Small intestine (tissue), 16 donors: ENCODE measurements around the gene SLC3A2. TPM values are rescaled to one million over a fixed set of nuclear protein-coding genes. Genes with fewer than 3 reads are reported as not detected.

ENCODE experiments used
- DNase-seq, 2 donors: peaks; one replicate each; pipeline versions ENCODE4 v3.0.0 to v3.0.0-alpha.2; 2013
- FAIRE-seq: peaks from 2 replicates; lab custom pipeline; 2012; peaks lifted over from hg19 to GRCh38; lab: Jason Lieb, UNC
- H3K27ac ChIP-seq, 3 donors: one replicate each; pipeline ENCODE4 v1.5.1; 2013; ENCODE audit warnings: low read length in 2 of 3, mild to moderate bottlenecking in 2 of 3, control low read depth in 1 of 3, inconsistent platforms in 1 of 3, low read depth in 1 of 3, moderate library complexity in 1 of 3
- H3K27me3 ChIP-seq, 3 donors: one replicate each; pipeline ENCODE4 v1.6.1; 2013; ENCODE audit warnings: low read length in 3 of 3, inconsistent platforms in 1 of 3; ENCODE audit not compliant: control insufficient read depth in 3 of 3, insufficient read depth in 3 of 3
- H3K36me3 ChIP-seq, 3 donors: one replicate each; pipeline ENCODE4 v1.6.1; 2013; ENCODE audit warnings: low read length in 3 of 3, inconsistent platforms in 1 of 3, low read depth in 1 of 3, mild to moderate bottlenecking in 1 of 3, moderate library complexity in 1 of 3; ENCODE audit not compliant: control insufficient read depth in 3 of 3, insufficient read depth in 2 of 3
- H3K4me1 ChIP-seq, 3 donors: one replicate each; pipeline ENCODE4 v1.6.1; 2013; ENCODE audit warnings: low read length in 2 of 3, inconsistent platforms in 1 of 3, low read depth in 1 of 3, mild to moderate bottlenecking in 1 of 3, moderate library complexity in 1 of 3; ENCODE audit not compliant: control insufficient read depth in 3 of 3, insufficient read depth in 2 of 3
- H3K4me3 ChIP-seq, 3 donors: one replicate each; pipeline ENCODE4 v1.5.1; 2013; ENCODE audit warnings: low read length in 3 of 3, control low read depth in 1 of 3, inconsistent platforms in 1 of 3, low read depth in 1 of 3, mild to moderate bottlenecking in 1 of 3, moderate library complexity in 1 of 3
- H3K9me3 ChIP-seq, 2 donors: one replicate each; pipeline ENCODE4 v1.6.1; 2013; ENCODE audit warnings: low read depth in 1 of 2, low read length in 1 of 2; ENCODE audit not compliant: control insufficient read depth in 2 of 2, insufficient read depth in 1 of 2
- WGBS, 3 donors: extraction: QIAGEN DNeasy Blood & Tissue Kit; methylation state at CpG; one replicate each; pipeline ENCODE4 v1.1.7; 2013; 5-methylcytosine and 5-hydroxymethylcytosine counted together
- long read RNA-seq, 10 donors: transcript quantifications; one replicate each; lab custom pipeline, GENCODE V29; 2026
- polyA plus RNA-seq, 4 donors: library from polyadenylated mRNA; stranded (reverse) in 3 of 4; unstranded in 1 of 4; fragments of 200-250 nt in 3 of 4; fragments of 120-200 nt in 1 of 4; gene quantifications; one replicate each; pipeline versions ENCODE4 v1.2.1 to v1.2.3, GENCODE V29; 2013
- donor health status: healthy with polysubstance abuse.
- donor health status: control.
- donor health status: control.
- donor health status: Bipolar disorder and iron deficiency.
- donor health status: healthy.

SLC3A2 gene
- polyA plus RNA-seq, result 100 to 1,000 TPM; 124 to 200 (median 175) TPM
- long read RNA-seq, donor 1, transcript SLC3A2-203 (12 exons, 2,161 nt), result minor isoform, 5 of 99 reads
- long read RNA-seq, donor 1, transcript SLC3A2-208 (8 exons, 1,486 nt), result minor isoform, 22 of 99 reads
- long read RNA-seq, donor 1, transcript SLC3A2-201 (9 exons, 1,904 nt), result major isoform, 64 of 99 reads
- long read RNA-seq, donor 1, partial matches to known transcripts, result 5 of 99 reads
- long read RNA-seq, donor 1, other reads (novel, unspliced or antisense), result 0 of 99 reads
- long read RNA-seq, donor 2, transcript SLC3A2-201 (9 exons, 1,904 nt), result major isoform, 21 of 38 reads
- long read RNA-seq, donor 2, transcript SLC3A2-208 (8 exons, 1,486 nt), result minor isoform, 6 of 38 reads
- long read RNA-seq, donor 2, partial matches to known transcripts, result 9 of 38 reads
- long read RNA-seq, donor 2, other reads (novel, unspliced or antisense), result 0 of 38 reads
- long read RNA-seq, donor 3, transcript SLC3A2-201 (9 exons, 1,904 nt), result major isoform, 23 of 44 reads
- long read RNA-seq, donor 3, transcript SLC3A2-208 (8 exons, 1,486 nt), result minor isoform, 11 of 44 reads
- long read RNA-seq, donor 3, partial matches to known transcripts, result 5 of 44 reads
- long read RNA-seq, donor 3, other reads (novel, unspliced or antisense), result 0 of 44 reads
- long read RNA-seq, donor 4, result 0 reads
- long read RNA-seq, donor 5, transcript SLC3A2-201 (9 exons, 1,904 nt), result major isoform, 8 of 17 reads
- long read RNA-seq, donor 5, transcript SLC3A2-208 (8 exons, 1,486 nt), result minor isoform, 6 of 17 reads
- long read RNA-seq, donor 5, partial matches to known transcripts, result 0 of 17 reads
- long read RNA-seq, donor 5, other reads (novel, unspliced or antisense), result 0 of 17 reads
- long read RNA-seq, donor 6, transcript SLC3A2-201 (9 exons, 1,904 nt), result major isoform, 32 of 59 reads
- long read RNA-seq, donor 6, transcript SLC3A2-208 (8 exons, 1,486 nt), result minor isoform, 10 of 59 reads
- long read RNA-seq, donor 6, partial matches to known transcripts, result 14 of 59 reads
- long read RNA-seq, donor 6, other reads (novel, unspliced or antisense), result 0 of 59 reads
- long read RNA-seq, donor 7, result 0 reads
- long read RNA-seq, donor 8, partial matches to known transcripts, result 0 of 2 reads
- long read RNA-seq, donor 8, other reads (novel, unspliced or antisense), result 0 of 2 reads
- long read RNA-seq, donor 9, transcript SLC3A2-201 (9 exons, 1,904 nt), result major isoform, 8 of 9 reads
- long read RNA-seq, donor 9, partial matches to known transcripts, result 0 of 9 reads
- long read RNA-seq, donor 9, other reads (novel, unspliced or antisense), result 0 of 9 reads
- long read RNA-seq, donor 10, transcript SLC3A2-201 (9 exons, 1,904 nt), result major isoform, 15 of 24 reads
- long read RNA-seq, donor 10, partial matches to known transcripts, result 0 of 24 reads
- long read RNA-seq, donor 10, other reads (novel, unspliced or antisense), result 0 of 24 reads

GRCh38 chr11:62880803-62881578 is at the start of gene SLC3A2:
TSS of gene SLC3A2 (plus strand) at chr11:62880896. CDS start at chr11:62881024, 128 bp downstream.
- Histone ChIP-seq H3K4me3 (peak within 1 kb of the TSS; percentile 65 to 99 (median 81)), H3K27ac (peak within 1 kb of the TSS; percentile 85 to 99 (median 96)), H3K27me3 (no peaks in the 10 kb centered on the region), H3K4me1 (peaks cover 0 to 48% (median 14%) of the 10 kb centered on the region in 3 donors), H3K36me3 (peaks cover 18 to 50% (median 23%) of the 10 kb centered on the region in 3 donors), H3K9me3 (no peaks in the 10 kb centered on the region)
- FAIRE-seq, result no peak
- peak; percentile 94 to 96 for DNase-seq
- WGBS, 3 donors, result 0 to 1% (median 0%) methylated on average over 62 to 69 of the region's 69 CpGs

- Histone ChIP-seq H3K27ac (peak overlapping the region; percentile 81 to 99 (median 96)), H3K9me3 (no peaks in the 10 kb centered on the region), H3K36me3 (peaks cover 7 to 60% (median 15%) of the 10 kb centered on the region in 3 donors), H3K27me3 (no peaks in the 10 kb centered on the region), H3K4me3 (peak overlapping the region; percentile 84 to 99 (median 98)), H3K4me1 (peaks cover 2 to 17% (median 2%) of the 10 kb centered on the region in 3 donors)
- no peak for FAIRE-seq
- no peak for DNase-seq
- WGBS, 3 donors, result 1 to 2% (median 1%) methylated on average over 27 to 33 of the region's 33 CpGs
Observed at GRCh38 chr11:62830904-62831519, 49.7 kb upstream of the SLC3A2 start.

GRCh38 chr11:62831520-62832335 is 49.0 kb upstream of the SLC3A2 start, which contains the start of gene STX5:
TSS of gene STX5 (minus strand) at chr11:62832051. CDS start at chr11:62831243, 808 bp downstream.
- 0 to 1% (median 0%) methylated on average over 55 to 65 of the region's 65 CpGs for WGBS, 3 donors
- no peak for FAIRE-seq
- peaks cover 5 to 58% (median 15%) of the 10 kb centered on the region in 3 donors for H3K36me3 ChIP-seq

GRCh38 chr11:62832336-62833234 is 48.1 kb upstream of the SLC3A2 start, which contains the start of gene TEX54:
TSS of gene TEX54 (minus strand) at chr11:62832841.
- Histone ChIP-seq H3K27ac (peak within 1 kb of the TSS; percentile 96 to 99 (median 96)), H3K36me3 (peaks cover 4 to 54% (median 8%) of the 10 kb centered on the region in 3 donors), H3K27me3 (no peaks in the 10 kb centered on the region), H3K9me3 (no peaks in the 10 kb centered on the region), H3K4me3 (peak within 1 kb of the TSS; percentile 84 to 99 (median 98)), H3K4me1 (peaks cover 2 to 17% (median 2%) of the 10 kb centered on the region in 3 donors)
- DNase-seq (peak in 1 of 2 donors; percentile 46), FAIRE-seq (no peak)
- 10 to 12% (median 12%) methylated on average over 39 to 40 of the region's 40 CpGs for WGBS, 3 donors

More at GRCh38 chr11:62831520-62832335, 49.0 kb upstream of the SLC3A2 start, which contains the start of gene STX5:
- Histone ChIP-seq H3K27me3 (no peaks in the 10 kb centered on the region), H3K9me3 (no peaks in the 10 kb centered on the region), H3K4me1 (peaks cover 2 to 17% (median 2%) of the 10 kb centered on the region in 3 donors), H3K27ac (peak within 1 kb of the TSS; percentile 96 to 99 (median 96)), H3K4me3 (peak within 1 kb of the TSS; percentile 84 to 99 (median 98))
- DNase-seq, result peak; percentile 99 to 100

- Histone ChIP-seq H3K4me3 (no peak overlapping the region), H3K27ac (no peak overlapping the region), H3K36me3 (peaks cover 0 to 43% (median 8%) of the 10 kb centered on the region in 3 donors), H3K9me3 (no peaks in the 10 kb centered on the region), H3K4me1 (peaks cover 0 to 15% (median 2%) of the 10 kb centered on the region in 3 donors), H3K27me3 (no peaks in the 10 kb centered on the region)
- FAIRE-seq (no peak), DNase-seq (no peak)
- WGBS, 3 donors, result 81 to 86% (median 83%) methylated on average over 8 of the region's 8 CpGs
Observed at GRCh38 chr11:62835336-62835735, 45.4 kb upstream of the SLC3A2 start.
